ENCODE results near the gene LRP2. TPM values are rescaled to one million over a fixed set of nuclear protein-coding genes. Genes with fewer than 3 reads are reported as not detected.
A peak's percentile ranks its signal among the peaks of the same experiment; 100 is the strongest.

LRP2 gene
- total RNA-seq, 4 donors from 2014 or later = 0.05 to 0.23 TPM; not detected in 2

GRCh38 chr2:169365029-169365480 is 2.7 kb upstream of the LRP2 start:
- intact Hi-C loops (cut with DNase I; ENCODE audit: low total_unique reads) = no loop called here
- WGBS, 2 donors = 13 to 14% methylated on average over 4 of the region's 4 CpGs
- DNase-seq (ENCODE audit: low spot score in 2 of 2) = no peak
- TF ChIP-seq POLR2A (IDR thresholded peaks at IDR 0.05) = no peak
- TF ChIP-seq CTCF (IDR thresholded peaks at IDR 0.05) = no peak
- no peak overlapping the region for H3K4me3 ChIP-seq (ENCODE audit: low read depth, poor library complexity, severe bottlenecking)

- H3K4me3 ChIP-seq (ENCODE audit: low read depth, poor library complexity, severe bottlenecking) = peak overlapping the region; percentile 3
- TF ChIP-seq CTCF (IDR thresholded peaks at IDR 0.05) (no peak), POLR2A (IDR thresholded peaks at IDR 0.05) (no peak)
- DNase-seq (ENCODE audit: low spot score in 2 of 2) = no peak
- intact Hi-C loops (cut with DNase I; ENCODE audit: low total_unique reads) = no loop called here
- 0 to 1% methylated on average over 26 of the region's 26 CpGs for WGBS, 2 donors
Measured at GRCh38 chr2:169363560-169364150, 1.3 kb upstream of the LRP2 start.

GRCh38 chr2:169362894-169363559 is 693 bp upstream of the LRP2 start:
- intact Hi-C loops (cut with DNase I; ENCODE audit: low total_unique reads) = no loop called here
- H3K4me3 ChIP-seq (ENCODE audit: low read depth, poor library complexity, severe bottlenecking) = peak overlapping the region; percentile 3
- DNase-seq (ENCODE audit: low spot score in 2 of 2) = no peak
- WGBS, 2 donors = 2% methylated on average over 24 of the region's 24 CpGs
- TF ChIP-seq CTCF (IDR thresholded peaks at IDR 0.05) = no peak
- TF ChIP-seq POLR2A (IDR thresholded peaks at IDR 0.05) = no peak

GRCh38 chr2:169361706-169362117 is 622 bp downstream of the LRP2 start:
- WGBS, 2 donors = 0 to 1% methylated on average over 21 to 32 of the region's 32 CpGs
- intact Hi-C loops (cut with DNase I; ENCODE audit: low total_unique reads) = no loop called here
- H3K4me3 ChIP-seq (ENCODE audit: low read depth, poor library complexity, severe bottlenecking) = no peak overlapping the region
- TF ChIP-seq POLR2A (IDR thresholded peaks at IDR 0.05) (no peak), CTCF (IDR thresholded peaks at IDR 0.05) (no peak)
- no peak for DNase-seq (ENCODE audit: low spot score in 2 of 2)

GRCh38 chr2:169360984-169361705 is 1.2 kb downstream of the LRP2 start:
- TF ChIP-seq POLR2A (IDR thresholded peaks at IDR 0.05) = no peak
- no peak for TF ChIP-seq CTCF (IDR thresholded peaks at IDR 0.05)
- 8 to 14% methylated on average over 20 of the region's 20 CpGs for WGBS, 2 donors
- DNase-seq (ENCODE audit: low spot score in 2 of 2) = no peak
- H3K4me3 ChIP-seq (ENCODE audit: low read depth, poor library complexity, severe bottlenecking) = no peak overlapping the region
- intact Hi-C loops (cut with DNase I; ENCODE audit: low total_unique reads) = no loop called here

All from lower leg skin (tissue), 4 donors.